Activated CD4-positive, alpha-beta T cell treated with anti-CD3 and anti-CD28 coated beads, Interleukin-2, amount 50 U/mL, for 24 hours (primary cell): ENCODE data around the gene MAPT.

Source experiments
- DNase-seq, 2 donors: peaks; one replicate each; pipeline ENCODE4 v3.0.0-alpha.2; 2020; ENCODE audit warnings: low read depth in 1 of 2, low spot score in 1 of 2

Gene MAPT

DNA sequence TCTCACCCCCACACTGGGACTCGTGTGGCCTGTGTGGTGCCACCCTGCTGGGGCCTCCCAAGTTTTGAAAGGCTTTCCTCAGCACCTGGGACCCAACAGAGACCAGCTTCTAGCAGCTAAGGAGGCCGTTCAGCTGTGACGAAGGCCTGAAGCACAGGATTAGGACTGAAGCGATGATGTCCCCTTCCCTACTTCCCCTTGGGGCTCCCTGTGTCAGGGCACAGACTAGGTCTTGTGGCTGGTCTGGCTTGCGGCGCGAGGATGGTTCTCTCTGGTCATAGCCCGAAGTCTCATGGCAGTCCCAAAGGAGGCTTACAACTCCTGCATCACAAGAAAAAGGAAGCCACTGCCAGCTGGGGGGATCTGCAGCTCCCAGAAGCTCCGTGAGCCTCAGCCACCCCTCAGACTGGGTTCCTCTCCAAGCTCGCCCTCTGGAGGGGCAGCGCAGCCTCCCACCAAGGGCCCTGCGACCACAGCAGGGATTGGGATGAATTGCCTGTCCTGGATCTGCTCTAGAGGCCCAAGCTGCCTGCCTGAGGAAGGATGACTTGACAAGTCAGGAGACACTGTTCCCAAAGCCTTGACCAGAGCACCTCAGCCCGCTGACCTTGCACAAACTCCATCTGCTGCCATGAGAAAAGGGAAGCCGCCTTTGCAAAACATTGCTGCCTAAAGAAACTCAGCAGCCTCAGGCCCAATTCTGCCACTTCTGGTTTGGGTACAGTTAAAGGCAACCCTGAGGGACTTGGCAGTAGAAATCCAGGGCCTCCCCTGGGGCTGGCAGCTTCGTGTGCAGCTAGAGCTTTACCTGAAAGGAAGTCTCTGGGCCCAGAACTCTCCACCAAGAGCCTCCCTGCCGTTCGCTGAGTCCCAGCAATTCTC, 132.1 kb downstream of the MAPT start:
- no peak for DNase-seq

DNA sequence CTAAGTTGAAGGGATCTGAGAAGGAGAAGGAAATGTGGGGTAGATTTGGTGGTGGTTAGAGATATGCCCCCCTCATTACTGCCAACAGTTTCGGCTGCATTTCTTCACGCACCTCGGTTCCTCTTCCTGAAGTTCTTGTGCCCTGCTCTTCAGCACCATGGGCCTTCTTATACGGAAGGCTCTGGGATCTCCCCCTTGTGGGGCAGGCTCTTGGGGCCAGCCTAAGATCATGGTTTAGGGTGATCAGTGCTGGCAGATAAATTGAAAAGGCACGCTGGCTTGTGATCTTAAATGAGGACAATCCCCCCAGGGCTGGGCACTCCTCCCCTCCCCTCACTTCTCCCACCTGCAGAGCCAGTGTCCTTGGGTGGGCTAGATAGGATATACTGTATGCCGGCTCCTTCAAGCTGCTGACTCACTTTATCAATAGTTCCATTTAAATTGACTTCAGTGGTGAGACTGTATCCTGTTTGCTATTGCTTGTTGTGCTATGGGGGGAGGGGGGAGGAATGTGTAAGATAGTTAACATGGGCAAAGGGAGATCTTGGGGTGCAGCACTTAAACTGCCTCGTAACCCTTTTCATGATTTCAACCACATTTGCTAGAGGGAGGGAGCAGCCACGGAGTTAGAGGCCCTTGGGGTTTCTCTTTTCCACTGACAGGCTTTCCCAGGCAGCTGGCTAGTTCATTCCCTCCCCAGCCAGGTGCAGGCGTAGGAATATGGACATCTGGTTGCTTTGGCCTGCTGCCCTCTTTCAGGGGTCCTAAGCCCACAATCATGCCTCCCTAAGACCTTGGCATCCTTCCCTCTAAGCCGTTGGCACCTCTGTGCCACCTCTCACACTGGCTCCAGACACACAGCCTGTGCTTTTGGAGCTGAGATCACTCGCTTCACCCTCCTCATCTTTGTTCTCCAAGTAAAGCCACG, 133.0 kb downstream of the MAPT start:
- DNase-seq: no peak

DNA sequence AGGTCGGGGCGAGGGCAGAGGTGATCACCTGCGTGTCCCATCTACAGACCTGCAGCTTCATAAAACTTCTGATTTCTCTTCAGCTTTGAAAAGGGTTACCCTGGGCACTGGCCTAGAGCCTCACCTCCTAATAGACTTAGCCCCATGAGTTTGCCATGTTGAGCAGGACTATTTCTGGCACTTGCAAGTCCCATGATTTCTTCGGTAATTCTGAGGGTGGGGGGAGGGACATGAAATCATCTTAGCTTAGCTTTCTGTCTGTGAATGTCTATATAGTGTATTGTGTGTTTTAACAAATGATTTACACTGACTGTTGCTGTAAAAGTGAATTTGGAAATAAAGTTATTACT, 133.6 kb downstream of the MAPT start:
- no peak for DNase-seq

DNA sequence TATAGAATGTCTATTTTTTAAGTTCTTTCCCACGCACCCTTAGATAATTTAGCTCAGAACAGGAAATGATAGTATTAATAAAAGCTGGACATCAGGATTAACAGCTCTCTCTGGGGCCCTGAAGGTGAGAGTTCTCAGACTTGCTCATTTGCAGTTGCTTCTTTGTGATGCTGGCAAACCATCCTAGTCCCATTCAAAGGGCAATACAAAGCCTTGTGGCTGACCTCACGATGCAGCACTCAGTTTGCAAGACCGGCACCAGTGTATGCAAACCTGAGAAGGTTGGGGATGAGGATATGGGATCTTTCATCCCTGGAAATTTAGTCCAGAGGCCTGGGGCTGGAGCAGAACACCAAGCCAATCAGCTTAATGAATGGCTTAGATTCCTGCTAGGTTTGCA, 134.0 kb downstream of the MAPT start:
- DNase-seq: no peak

DNA sequence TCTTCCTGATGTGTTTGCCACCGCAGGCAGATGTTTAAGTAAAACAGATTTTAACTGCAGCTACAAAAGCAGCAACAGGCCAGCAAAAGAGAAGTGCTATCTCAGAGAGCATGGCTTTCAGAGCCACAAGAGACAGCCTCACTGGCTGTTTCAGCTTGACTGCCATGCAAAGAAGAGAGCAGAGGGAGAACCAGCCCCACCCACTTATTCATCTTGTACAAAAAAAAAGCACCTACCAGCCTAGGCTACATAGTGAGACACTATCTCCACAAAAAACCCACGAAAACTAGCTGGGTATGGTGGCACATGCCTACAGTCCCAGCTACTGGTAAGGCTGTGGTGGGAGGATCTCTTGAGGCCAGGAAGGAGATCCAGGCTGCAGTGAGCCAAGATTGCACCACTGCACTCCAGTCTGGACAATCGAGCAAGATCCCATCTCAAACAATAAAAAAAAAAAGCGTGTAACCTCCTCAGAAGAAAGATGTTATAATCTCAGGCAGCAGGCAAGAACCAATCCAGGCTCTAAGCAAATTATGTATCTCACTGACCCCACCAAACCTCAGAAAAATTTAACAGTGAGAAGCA, 134.7 kb downstream of the MAPT start:
- DNase-seq: no peak

DNA sequence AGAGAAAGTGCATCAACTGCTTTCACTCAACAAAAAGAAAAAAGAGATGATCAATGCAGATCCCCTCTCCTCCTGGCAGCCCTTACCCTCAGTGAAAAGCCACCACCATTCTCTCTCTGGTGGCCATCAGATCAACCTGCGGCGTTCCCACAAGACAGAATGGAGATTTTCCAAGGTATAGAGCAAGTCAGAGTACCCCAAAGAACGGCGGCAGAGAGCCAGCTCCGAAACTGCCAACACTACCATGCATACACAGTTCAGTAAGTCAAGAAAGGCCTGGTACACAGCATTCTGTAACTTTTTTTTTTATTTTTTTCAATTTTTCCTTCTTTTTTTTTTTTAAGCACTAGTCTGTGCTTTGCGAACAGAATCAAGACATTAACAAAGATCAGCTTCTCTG, 135.3 kb downstream of the MAPT start:
- no peak for DNase-seq

DNA sequence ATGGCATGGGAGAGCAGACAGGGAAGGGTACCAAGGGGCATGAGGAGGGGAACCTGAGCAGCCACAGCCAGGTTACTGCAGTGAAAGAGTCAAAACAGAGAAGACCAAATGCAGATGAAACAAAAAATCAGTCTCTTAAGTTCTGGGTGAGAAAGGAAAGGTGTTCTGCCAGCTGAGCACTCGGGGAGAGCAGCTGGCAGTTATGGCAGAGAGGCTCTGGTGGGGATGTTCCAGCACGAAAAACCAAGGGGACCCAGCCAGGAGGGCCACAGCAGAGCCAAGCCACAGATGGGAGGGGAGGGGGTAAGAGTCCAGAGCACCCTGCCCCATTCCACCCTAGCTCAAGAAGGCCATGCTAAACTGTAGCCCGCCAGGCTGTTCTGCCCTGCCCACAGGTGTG, 136.4 kb downstream of the MAPT start:
- DNase-seq: no peak

DNA sequence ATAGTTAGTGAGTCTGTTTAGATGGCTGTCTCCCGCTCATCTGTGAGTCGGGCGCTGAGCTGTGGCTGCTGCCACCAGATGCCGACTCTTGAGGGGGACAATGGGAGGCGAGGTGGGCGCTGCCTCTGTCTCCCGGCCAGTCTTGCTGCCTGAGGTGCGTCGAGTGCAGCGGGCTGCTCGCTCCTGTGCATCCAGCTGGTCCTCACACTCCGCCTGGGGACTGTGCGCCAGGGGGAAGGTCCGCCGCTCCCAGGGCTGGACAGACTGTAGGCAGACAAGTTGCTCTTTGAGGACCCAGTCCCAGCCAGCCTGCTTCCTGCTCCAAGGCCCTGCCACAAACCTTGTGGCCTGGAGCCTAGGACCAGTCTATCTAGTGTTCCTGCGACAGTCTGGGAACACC, 137.1 kb downstream of the MAPT start:
- DNase-seq: no peak

DNA sequence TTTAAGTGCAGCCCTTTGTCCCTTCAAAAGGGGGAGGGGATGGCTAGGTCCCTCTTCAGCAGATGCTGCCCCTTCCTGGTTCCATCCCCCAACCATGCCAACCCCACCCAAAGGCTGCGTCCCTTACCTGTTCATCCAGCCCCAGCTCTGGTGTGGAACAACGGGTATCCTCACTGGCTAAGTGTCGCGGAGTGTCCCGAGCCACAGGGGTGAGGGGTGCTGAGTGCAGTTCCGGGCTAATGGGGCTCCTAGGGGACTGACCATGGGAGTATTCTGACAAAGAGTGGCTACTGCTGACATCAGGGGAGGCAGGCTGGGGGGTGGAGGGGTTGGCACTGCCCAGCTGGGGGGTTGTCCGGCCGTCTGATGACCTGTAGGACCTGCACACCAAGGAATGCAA, 137.6 kb downstream of the MAPT start:
- no peak for DNase-seq

DNA sequence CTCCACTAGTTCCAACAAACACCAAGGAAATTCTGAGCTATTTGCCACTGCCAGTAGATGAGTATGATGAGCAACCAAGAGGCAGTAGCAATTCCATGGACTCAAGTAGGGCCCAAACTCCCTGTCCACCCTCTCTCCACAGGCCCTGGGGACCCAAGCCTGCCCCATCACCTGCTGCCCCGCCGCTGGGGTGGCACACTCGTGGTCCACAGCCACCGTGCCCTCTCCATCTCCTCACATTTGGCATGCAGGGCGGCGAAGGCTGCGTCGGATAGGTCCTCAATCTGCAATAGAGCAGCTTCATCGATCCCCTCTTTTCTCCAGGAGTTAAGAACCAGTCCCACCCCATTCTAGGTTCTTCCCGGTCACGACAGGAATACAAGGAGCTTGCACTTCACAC, 138.6 kb downstream of the MAPT start:
- DNase-seq: no peak

DNA sequence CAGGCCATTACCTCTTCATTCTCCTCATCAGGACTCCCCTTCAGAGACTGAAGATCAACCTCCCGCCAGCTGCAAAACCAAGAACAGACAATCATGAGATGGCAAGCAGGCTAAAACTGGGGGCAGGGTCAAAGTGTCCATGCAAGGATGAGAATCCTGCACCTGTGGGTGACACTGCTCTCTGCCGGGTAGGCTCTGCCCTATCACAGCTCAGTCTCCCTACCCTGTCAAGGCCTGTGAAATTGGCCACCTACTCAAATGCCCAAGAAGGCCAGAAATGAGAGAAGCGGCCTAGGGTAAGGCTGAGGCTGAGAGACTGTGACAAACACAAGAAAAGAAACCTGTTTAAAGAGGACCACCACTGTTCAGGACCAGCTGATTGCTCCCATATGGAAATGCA, 139.0 kb downstream of the MAPT start:
- no peak for DNase-seq

DNA sequence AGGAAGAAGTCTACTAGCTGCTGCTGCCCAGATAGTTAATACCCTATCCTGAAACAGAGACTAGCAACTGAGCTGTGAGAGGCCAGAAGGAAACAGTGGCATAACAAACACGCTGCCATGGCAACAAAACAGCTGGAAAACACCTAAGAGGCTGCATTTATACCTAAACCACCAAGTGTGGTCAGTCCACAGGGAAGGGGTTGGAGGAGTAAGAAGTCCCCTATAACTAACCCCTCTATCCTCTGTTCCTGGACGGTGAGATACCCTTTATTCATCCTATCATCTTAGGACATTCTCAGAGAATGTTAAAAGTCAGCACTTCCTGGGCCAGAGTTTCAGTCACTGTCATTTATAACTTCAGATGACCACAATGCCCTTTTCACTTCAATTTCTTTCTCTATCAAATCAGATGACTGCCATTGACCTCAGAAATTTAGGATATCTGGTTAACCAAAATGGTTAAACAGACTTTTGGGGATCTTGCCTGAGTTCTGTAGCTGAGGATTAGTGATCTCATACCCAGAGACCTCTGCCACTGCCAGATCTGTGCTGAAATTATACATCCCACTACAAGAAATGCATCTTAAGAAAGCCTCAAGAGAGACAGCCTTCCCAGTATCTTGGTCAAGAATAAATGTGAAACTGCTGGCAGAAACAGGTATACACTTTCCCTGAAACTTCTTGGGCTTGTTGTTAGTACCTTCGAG, 140.9 kb downstream of the MAPT start:
- DNase-seq: no peak

DNA sequence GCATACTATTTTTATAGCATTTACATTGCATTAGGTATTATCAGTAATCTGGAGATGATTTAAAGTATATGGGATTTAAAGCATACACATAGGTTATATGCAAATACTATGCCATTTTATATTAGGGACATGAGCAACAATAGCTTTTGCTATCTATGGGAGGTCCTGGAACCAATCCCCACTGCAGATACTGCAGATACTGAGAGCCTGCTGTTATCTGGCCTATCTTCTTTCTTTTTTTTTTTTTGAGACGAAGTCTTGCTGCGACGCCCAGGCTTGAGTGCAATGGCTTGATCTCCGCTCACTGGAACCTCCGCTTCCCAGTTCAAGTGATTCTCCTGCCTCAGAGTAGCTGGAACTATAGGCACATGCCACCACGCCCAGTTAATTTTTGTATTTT, 142.1 kb downstream of the MAPT start:
- no peak for DNase-seq

DNA sequence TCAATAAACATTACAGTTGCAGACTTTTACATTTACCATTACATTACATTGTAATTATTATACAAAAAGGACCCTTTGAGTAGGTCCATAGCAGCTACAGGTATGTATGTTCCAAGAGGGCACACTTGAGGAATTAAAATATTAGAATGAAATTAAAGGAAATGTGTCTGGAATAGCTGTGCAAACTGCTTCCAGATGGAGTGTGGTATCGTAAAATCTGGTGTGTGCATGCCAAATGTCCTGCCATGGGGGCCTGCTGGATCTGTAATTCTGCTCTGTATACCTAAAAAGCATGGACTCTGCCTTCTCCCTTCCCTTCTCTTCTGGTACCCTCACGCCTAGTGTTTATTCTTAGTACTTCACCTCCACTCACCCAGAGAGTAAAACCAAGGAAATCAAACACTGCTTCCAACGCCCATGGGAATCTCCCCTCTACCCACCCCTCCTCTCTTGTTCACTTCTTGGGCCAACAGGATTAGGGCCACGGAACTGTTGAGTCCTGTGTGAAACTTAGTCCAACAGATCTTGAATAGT, 143.4 kb downstream of the MAPT start:
- no peak for DNase-seq

DNA sequence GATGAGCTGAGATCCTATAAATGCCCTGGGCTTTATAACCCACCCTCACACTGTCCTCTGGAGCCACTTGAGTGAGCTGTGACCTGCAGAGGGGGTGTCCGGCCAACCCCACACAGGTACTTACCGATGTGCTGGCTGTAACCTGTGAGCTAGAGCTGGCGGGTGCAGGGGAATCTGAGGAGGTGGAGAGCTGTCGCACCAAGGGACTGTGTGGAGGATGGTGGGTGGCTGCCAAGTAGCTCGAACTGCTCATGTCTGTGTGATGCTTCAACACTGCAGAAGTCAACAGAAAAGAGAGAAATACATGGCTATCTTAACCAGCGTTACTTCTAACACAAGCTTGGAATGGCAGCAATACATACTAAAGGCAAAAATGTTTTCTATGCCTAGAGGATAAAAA, 144.1 kb downstream of the MAPT start:
- no peak for DNase-seq

DNA sequence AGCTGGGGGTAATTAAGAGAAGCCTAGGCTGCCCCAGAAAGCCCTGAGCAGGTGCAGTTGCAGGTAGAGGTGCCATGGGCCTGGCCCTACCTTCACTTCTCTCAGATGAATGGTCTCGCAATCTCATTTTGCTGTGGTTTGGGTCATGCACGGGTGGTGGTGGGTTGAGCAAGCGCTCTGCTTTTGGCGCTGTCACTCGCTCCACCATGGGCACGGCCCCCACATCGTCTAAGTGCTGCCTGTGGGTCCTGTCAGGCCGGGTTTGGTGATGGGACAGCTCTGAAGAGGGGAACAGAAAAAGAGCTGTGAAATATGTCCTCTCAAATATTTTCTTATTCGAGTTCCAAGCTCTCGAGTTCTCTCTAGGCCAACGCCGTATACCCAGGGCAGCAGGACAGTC, 144.6 kb downstream of the MAPT start:
- DNase-seq: no peak

DNA sequence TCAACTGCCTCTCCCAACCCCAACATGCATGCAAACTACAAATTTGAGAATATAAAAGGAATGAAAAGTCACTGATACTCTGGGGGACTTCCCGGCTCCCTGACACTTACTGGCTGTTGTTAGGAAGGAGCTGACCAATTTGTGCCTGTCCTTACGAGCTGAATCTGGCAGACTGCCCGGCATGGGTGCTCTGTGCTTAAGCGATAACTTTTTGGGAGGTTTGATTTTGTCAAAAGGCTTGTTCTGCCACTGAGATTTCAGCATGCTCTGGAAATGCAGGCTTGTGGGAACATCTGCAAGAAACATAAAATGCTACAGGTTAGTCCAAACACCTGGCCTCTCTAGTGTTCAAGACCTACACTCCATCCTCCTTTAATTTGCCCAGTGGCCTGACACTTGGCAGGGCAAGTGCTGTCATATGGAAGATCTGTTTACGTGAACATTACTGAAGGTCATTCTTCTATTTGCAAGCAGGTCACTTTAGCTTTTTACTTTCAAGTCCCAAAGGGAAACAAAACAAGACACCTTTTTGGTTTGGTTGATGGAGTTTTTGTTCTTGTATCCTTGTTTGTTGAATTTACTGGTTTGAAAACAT, 145.3 kb downstream of the MAPT start:
- DNase-seq: no peak

DNA sequence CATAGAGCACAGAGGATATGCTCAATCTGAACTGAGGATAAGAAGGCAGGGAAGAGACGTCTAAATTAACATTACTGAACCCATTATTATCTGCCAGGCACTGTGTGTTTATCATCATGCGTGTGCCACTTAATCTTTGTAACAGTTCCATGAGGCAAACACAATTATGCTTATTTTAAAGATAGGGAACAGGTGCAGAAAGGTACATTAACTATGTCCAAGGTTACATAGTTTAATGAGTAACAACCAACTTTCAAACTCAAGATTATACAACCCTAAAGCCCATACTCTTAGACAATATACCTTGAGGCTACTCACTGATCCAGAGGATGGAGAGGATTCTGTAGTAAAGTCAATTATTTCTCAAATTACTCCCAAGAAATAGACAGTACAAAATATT, 147.9 kb downstream of the MAPT start:
- DNase-seq: no peak

DNA sequence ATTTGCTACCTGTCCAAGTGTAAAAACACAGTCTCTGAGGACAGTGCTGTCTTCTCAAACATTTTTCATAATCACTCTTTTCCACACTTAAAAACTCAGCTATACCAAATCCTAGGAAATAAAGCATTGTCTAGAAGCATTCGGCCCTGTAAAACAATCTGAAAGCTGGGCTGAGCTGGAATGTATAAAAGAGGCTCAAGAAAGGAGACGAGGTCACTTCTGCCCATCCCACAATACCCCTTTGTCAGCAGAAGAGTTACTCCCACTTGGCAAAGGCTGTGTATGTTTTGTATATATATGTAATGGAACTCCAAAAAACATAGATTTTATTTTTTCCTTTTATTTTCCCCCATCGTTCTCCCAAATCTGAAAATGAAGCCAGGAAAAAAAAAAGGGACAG, 148.6 kb downstream of the MAPT start:
- no peak for DNase-seq

DNA sequence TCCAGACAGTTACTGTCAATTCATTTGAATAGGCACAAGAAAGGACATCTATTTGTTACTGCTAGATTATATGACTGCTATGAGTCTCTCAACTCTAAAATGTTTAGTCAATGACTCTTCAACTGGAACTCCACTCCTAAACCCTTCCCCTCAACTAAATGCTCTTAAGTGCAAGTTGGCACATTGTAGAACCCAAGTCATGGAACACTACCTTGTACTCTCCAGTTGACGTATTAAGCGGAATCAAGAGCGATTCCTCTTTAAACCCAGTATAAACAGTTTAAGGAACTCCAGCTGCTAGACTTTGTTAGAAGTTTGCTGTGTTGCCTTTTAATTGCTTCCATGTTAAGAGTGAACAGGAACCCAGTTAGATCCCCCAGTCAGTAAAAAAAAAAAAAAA, 149.3 kb downstream of the MAPT start:
- DNase-seq: no peak
